Measurements from ENCODE around the gene FUT6.
"Not testable (repeated sequence)": the region's sequence is repeated elsewhere in the genome, so short reads cannot be mapped to it uniquely, and the experiment has no call there.

The FUT6 gene

GRCh38 chr19:5843295-5843927 lies 3.9 kb upstream of the FUT6 start:
- Mint-ChIP-seq H3K4me3 (no peak overlapping the region), H3K9me3 (no peaks in the 10 kb centered on the region), H3K27ac (no peak overlapping the region), H3K36me3 (no peaks in the 10 kb centered on the region), H3K4me1 (peaks cover 4% of the 10 kb centered on the region), H3K27me3 (peaks cover 17% of the 10 kb centered on the region)
- ATAC-seq, result no peak

- not testable (repeated sequence) for ATAC-seq, H3K4me3 Mint-ChIP-seq, H3K4me1 Mint-ChIP-seq, H3K27ac Mint-ChIP-seq, H3K36me3 Mint-ChIP-seq, H3K9me3 Mint-ChIP-seq
- H3K27me3 Mint-ChIP-seq, result peaks cover 33% of the 10 kb centered on the region
These were observed 2.2 kb upstream of the FUT6 start for GRCh38 chr19:5841735-5842111.

- peaks cover 45% of the 10 kb centered on the region for H3K27me3 Mint-ChIP-seq
- no peak overlapping the region for H3K27ac Mint-ChIP-seq
- H3K9me3 Mint-ChIP-seq, result no peaks in the 10 kb centered on the region
- H3K4me3 Mint-ChIP-seq, result no peak overlapping the region
- H3K36me3 Mint-ChIP-seq, result no peaks in the 10 kb centered on the region
- peaks cover 6% of the 10 kb centered on the region for H3K4me1 Mint-ChIP-seq
- no peak for ATAC-seq
These were observed 993 bp downstream of the FUT6 start for GRCh38 chr19:5838353-5839064.

GRCh38 chr19:5837761-5838352 lies 1.6 kb downstream of the FUT6 start:
- ATAC-seq, result no peak
- H3K9me3 Mint-ChIP-seq, result no peaks in the 10 kb centered on the region
- no peak overlapping the region for H3K4me3 Mint-ChIP-seq
- no peak overlapping the region for H3K27ac Mint-ChIP-seq
- peaks cover 43% of the 10 kb centered on the region for H3K27me3 Mint-ChIP-seq
- H3K4me1 Mint-ChIP-seq, result peaks cover 6% of the 10 kb centered on the region
- H3K36me3 Mint-ChIP-seq, result no peaks in the 10 kb centered on the region

GRCh38 chr19:5832527-5833216 lies 6.8 kb downstream of the FUT6 start:
- Mint-ChIP-seq H3K27me3 (peaks cover 49% of the 10 kb centered on the region), H3K9me3 (no peaks in the 10 kb centered on the region), H3K36me3 (no peaks in the 10 kb centered on the region), H3K4me3 (no peak overlapping the region), H3K4me1 (peaks cover 7% of the 10 kb centered on the region), H3K27ac (no peak overlapping the region)
- no peak for ATAC-seq

- Mint-ChIP-seq H3K27ac (no peak overlapping the region), H3K27me3 (peaks cover 48% of the 10 kb centered on the region), H3K4me1 (peaks cover 11% of the 10 kb centered on the region), H3K36me3 (no peaks in the 10 kb centered on the region), H3K4me3 (no peak overlapping the region), H3K9me3 (no peaks in the 10 kb centered on the region)
- ATAC-seq, result no peak
These were observed 7.4 kb downstream of the FUT6 start for GRCh38 chr19:5832061-5832460.

GRCh38 chr19:5831159-5831558 lies 8.3 kb downstream of the FUT6 start:
- Mint-ChIP-seq H3K27me3 (peaks cover 53% of the 10 kb centered on the region), H3K9me3 (no peaks in the 10 kb centered on the region), H3K4me3 (no peak overlapping the region), H3K27ac (no peak overlapping the region), H3K4me1 (peaks cover 18% of the 10 kb centered on the region), H3K36me3 (no peaks in the 10 kb centered on the region)
- no peak for ATAC-seq

- H3K27ac Mint-ChIP-seq, result no peak overlapping the region
- peaks cover 50% of the 10 kb centered on the region for H3K27me3 Mint-ChIP-seq
- no peaks in the 10 kb centered on the region for H3K36me3 Mint-ChIP-seq
- H3K4me3 Mint-ChIP-seq, result no peak overlapping the region
- ATAC-seq, result no peak
- H3K4me1 Mint-ChIP-seq, result peaks cover 18% of the 10 kb centered on the region
- H3K9me3 Mint-ChIP-seq, result no peaks in the 10 kb centered on the region
These were observed 9.8 kb downstream of the FUT6 start for GRCh38 chr19:5829567-5830310.

- Mint-ChIP-seq H3K4me1 (peaks cover 18% of the 10 kb centered on the region), H3K27me3 (peaks cover 42% of the 10 kb centered on the region), H3K9me3 (no peaks in the 10 kb centered on the region), H3K36me3 (no peaks in the 10 kb centered on the region), H3K4me3 (peak overlapping the region; percentile 96), H3K27ac (peak overlapping the region; percentile 81)
- ATAC-seq, result no peak
These were observed 10.6 kb downstream of the FUT6 start for GRCh38 chr19:5828661-5829566.

- H3K27me3 Mint-ChIP-seq, result peaks cover 36% of the 10 kb centered on the region
- H3K4me1 Mint-ChIP-seq, result peaks cover 18% of the 10 kb centered on the region
- ATAC-seq, result peak; percentile 84
- H3K36me3 Mint-ChIP-seq, result no peaks in the 10 kb centered on the region
- H3K27ac Mint-ChIP-seq, result peak overlapping the region; percentile 81
- no peaks in the 10 kb centered on the region for H3K9me3 Mint-ChIP-seq
- H3K4me3 Mint-ChIP-seq, result peak overlapping the region; percentile 96
These were observed 11.4 kb downstream of the FUT6 start for GRCh38 chr19:5827891-5828660.

- Mint-ChIP-seq H3K36me3 (no peaks in the 10 kb centered on the region), H3K27me3 (peaks cover 30% of the 10 kb centered on the region), H3K4me3 (peak overlapping the region; percentile 77), H3K4me1 (peaks cover 18% of the 10 kb centered on the region), H3K27ac (peak overlapping the region; percentile 57), H3K9me3 (no peaks in the 10 kb centered on the region)
- ATAC-seq, result no peak
These were observed 12.1 kb downstream of the FUT6 start for GRCh38 chr19:5827342-5827890.

- H3K36me3 Mint-ChIP-seq, result no peaks in the 10 kb centered on the region
- H3K4me3 Mint-ChIP-seq, result peak overlapping the region; percentile 77
- no peak for ATAC-seq
These were observed 12.8 kb downstream of the FUT6 start for GRCh38 chr19:5826531-5827341.

GRCh38 chr19:5825178-5825577 lies 14.3 kb downstream of the FUT6 start:
- H3K36me3 Mint-ChIP-seq, result peaks cover 5% of the 10 kb centered on the region
- no peak overlapping the region for H3K4me3 Mint-ChIP-seq
- H3K9me3 Mint-ChIP-seq, result peaks cover 3% of the 10 kb centered on the region
- H3K27ac Mint-ChIP-seq, result no peak overlapping the region
- ATAC-seq, result no peak
- peaks cover 31% of the 10 kb centered on the region for H3K27me3 Mint-ChIP-seq
- peaks cover 18% of the 10 kb centered on the region for H3K4me1 Mint-ChIP-seq

More at GRCh38 chr19:5826531-5827341, 12.8 kb downstream of the FUT6 start:
- Mint-ChIP-seq H3K4me1 (peaks cover 18% of the 10 kb centered on the region), H3K27me3 (peaks cover 23% of the 10 kb centered on the region), H3K9me3 (no peaks in the 10 kb centered on the region), H3K27ac (peak overlapping the region; percentile 57)
